HepG2 (cell line): ENCODE data around the gene VPS4A. TPM values are rescaled to one million over a fixed set of nuclear protein-coding genes. Genes with fewer than 3 reads are reported as not detected.

Source experiments
- ATAC-seq: fragments of 200-7000 bp; cut with Tn5 transposase; 3 replicates; pipeline ENCODE4 v1.9.1; 2020; ENCODE audit warnings: mild to moderate bottlenecking, moderate library complexity
- Bru-seq: library from RNA; stranded (reverse); fragments of 400-500 nt; gene quantifications from one replicate; lab custom pipeline; 2021; lab: Mats Ljungman, UMichigan
- BruChase-seq, 2 experiments: library from RNA; stranded (reverse); fragments of 400-500 nt; gene quantifications; one replicate each; lab custom pipeline; 2021; lab: Mats Ljungman, UMichigan
- BruUV-seq: library from RNA; stranded (reverse); fragments of 400-500 nt; replicated peaks from 2 replicates; lab custom pipeline; 2021; lab: Mats Ljungman, UMichigan
- CTCF ChIA-PET: fragments of 300-600 bp; formaldehyde crosslinking; extraction: SDS; loops from one replicate; lab custom pipeline; 2021; ENCODE audit warnings: low total read pairs, inconsistent platforms, low intra/inter-chr PET ratio; lab: Yijun Ruan, JAX
- POLR2A ChIA-PET: fragments of 350-600 bp; sonication (Branson Sonifier 250); formaldehyde crosslinking; loops from one replicate; lab custom pipeline; 2020; ENCODE audit warnings: antibody characterized with exemption, inconsistent platforms; lab: Yijun Ruan, JAX
- DNase-seq: peaks from one replicate; pipeline ENCODE4 v3.0.0-alpha.2; 2015; ENCODE audit warnings: low spot score
- FAIRE-seq: peaks from 3 replicates; lab custom pipeline; 2011; peaks lifted over from hg19 to GRCh38; lab: Jason Lieb, UNC
- H2AFZ ChIP-seq: one replicate; pipeline ENCODE4 v1.6.1; 2011; ENCODE audit warnings: low read length, inconsistent platforms
- H3K27ac ChIP-seq: fragments of 300-600 bp; 3 replicates; pipeline ENCODE4 v1.8.0; 2011; ENCODE audit warnings: mixed run types, mild to moderate bottlenecking, mixed read lengths, low read length, inconsistent platforms; ENCODE audit not compliant: insufficient read depth; ENCODE audit errors: extremely low read length
- H3K27me3 ChIP-seq, 2 experiments: fragments of 200-600 bp in 1 of 2; 2 replicates in 1 of 2; 3 replicates in 1 of 2; pipeline versions ENCODE4 v1.6.0 to v1.8.0; 2011; ENCODE audit warnings: low read length in 2 of 2, mild to moderate bottlenecking in 2 of 2, moderate library complexity in 2 of 2, inconsistent platforms in 1 of 2; ENCODE audit not compliant: insufficient read depth in 2 of 2, control insufficient read depth in 1 of 2
- H3K36me3 ChIP-seq, 2 experiments: fragments of 200-600 bp in 1 of 2; replicated peaks in 1 of 2; 2 replicates in 1 of 2; 3 replicates in 1 of 2; pipeline versions ENCODE4 v1.5.1 to v1.8.0; 2011; ENCODE audit warnings: low read length in 2 of 2, inconsistent platforms in 1 of 2; ENCODE audit not compliant: insufficient read depth in 2 of 2, control insufficient read depth in 1 of 2
- H3K4me1 ChIP-seq: 2 replicates; pipeline ENCODE4 v1.5.1; 2012; ENCODE audit warnings: low read length, inconsistent platforms; ENCODE audit not compliant: insufficient read depth
- H3K4me2 ChIP-seq: 2 replicates; pipeline ENCODE4 v1.6.0; 2011; ENCODE audit warnings: low read depth, low read length, inconsistent platforms
- H3K4me3 ChIP-seq, 3 experiments: fragments of 200-600 bp in 1 of 3; sonication (generic), shearing (Covaris generic) in 1 of 3; replicated peaks in 1 of 3; 2 replicates each; pipeline ENCODE4 v1.5.1; 2011 to 2016; ENCODE audit warnings: low read length in 3 of 3, inconsistent platforms in 2 of 3, low read depth in 2 of 3, mild to moderate bottlenecking in 2 of 3, control low read depth in 1 of 3, mixed read lengths in 1 of 3; ENCODE audit not compliant: insufficient read depth in 1 of 3
- H3K79me2 ChIP-seq: one replicate; pipeline ENCODE4 v1.6.1; 2011; ENCODE audit warnings: low read length, inconsistent platforms; ENCODE audit not compliant: insufficient read depth
- H3K9ac ChIP-seq: 2 replicates; pipeline ENCODE4 v1.6.0; 2011; ENCODE audit warnings: mild to moderate bottlenecking, low read depth, low read length, inconsistent platforms; ENCODE audit not compliant: insufficient read depth
- H3K9me3 ChIP-seq: 2 replicates; pipeline ENCODE4 v1.5.1; 2012; ENCODE audit warnings: mild to moderate bottlenecking, low read length
- H4K20me1 ChIP-seq: 2 replicates; pipeline ENCODE4 v1.6.0; 2011; ENCODE audit warnings: inconsistent platforms, mild to moderate bottlenecking, low read length, moderate library complexity; ENCODE audit not compliant: insufficient read depth
- ARID2 ChIP-seq: sonication (generic); formaldehyde crosslinking; IDR thresholded peaks from 2 replicates; pipeline ENCODE4 v1.8.1; 2022; ENCODE audit warnings: mild to moderate bottlenecking, missing genetic modification reagents, borderline replicate concordance
- CREBL2 ChIP-seq: sonication (generic); formaldehyde crosslinking; IDR thresholded peaks from 2 replicates; pipeline ENCODE4 v1.8.1; 2023; ENCODE audit warnings: missing genetic modification reagents, mild to moderate bottlenecking, borderline replicate concordance
- ELF3 ChIP-seq: IDR thresholded peaks from 2 replicates; pipeline ENCODE4 v1.6.1; 2016; ENCODE audit warnings: missing genetic modification reagents, missing compliant biosample characterization
- PAF1 ChIP-seq: IDR thresholded peaks from 2 replicates; pipeline ENCODE4 v1.6.1; 2016; ENCODE audit warnings: missing genetic modification reagents, missing compliant biosample characterization
- SNAPC5 ChIP-seq: sonication (generic); formaldehyde crosslinking; IDR thresholded peaks from 2 replicates; pipeline ENCODE4 v1.8.1; 2023; ENCODE audit warnings: mild to moderate bottlenecking, missing genetic modification reagents, borderline replicate concordance
- THAP8 ChIP-seq: sonication (generic); formaldehyde crosslinking; IDR thresholded peaks from 2 replicates; pipeline ENCODE4 v1.5.1; 2020; ENCODE audit warnings: missing genetic modification reagents, mild to moderate bottlenecking, borderline replicate concordance
- THRA ChIP-seq: sonication (generic); formaldehyde crosslinking; IDR thresholded peaks from 2 replicates; pipeline ENCODE4 v1.4.0; 2020; ENCODE audit warnings: missing genetic modification reagents, borderline replicate concordance
- ZBTB46 ChIP-seq: sonication (generic); formaldehyde crosslinking; IDR thresholded peaks from 2 replicates; pipeline ENCODE4 v1.4.0; 2020; ENCODE audit warnings: mild to moderate bottlenecking, missing genetic modification reagents, borderline replicate concordance
- ZSCAN21 ChIP-seq: sonication (generic); formaldehyde crosslinking; IDR thresholded peaks from 2 replicates; pipeline ENCODE4 v1.8.0; 2022; ENCODE audit warnings: mild to moderate bottlenecking, missing genetic modification reagents, moderate library complexity, borderline replicate concordance
- WGBS: methylation state at CpG from one replicate; pipeline ENCODE4 v1.1.6; 2017; ENCODE audit warnings: low lambda C conversion rate; 5-methylcytosine and 5-hydroxymethylcytosine counted together
- in situ Hi-C: cut with HindIII; loops from 2 replicates; pipeline ENCODE4 v1.10.0; 2017; ENCODE audit warnings: low pct_unique_long_range_greater_than_20kb; ENCODE audit not compliant: extremely low pct_ligation_motif_present
- intact Hi-C: fragments of 100-400 bp; cut with micrococcal nuclease; formaldehyde crosslinking; loops from one replicate; pipeline ENCODE4 v1.10.0; 2022; ENCODE audit not compliant: unreplicated experiment
- long read RNA-seq, 2 experiments: library from RNA in 1 of 2; library from polyadenylated mRNA in 1 of 2; stranded (forward) in 1 of 2; unstranded in 1 of 2; transcript quantifications; one replicate each; pipeline ENCODE4 v2.0.0, GENCODE V29; 2019 to 2022
- polyA minus RNA-seq, 3 experiments: library from RNA; depleted of rRNA, polyadenylated mRNA; stranded (reverse); fragments of >200 nt; gene quantifications; 2 replicates each; pipeline ENCODE4 v1.2.3, GENCODE V29; 2011; ENCODE audit warnings: low replicate concordance in 1 of 3
- polyA plus RNA-seq, 8 experiments: library from polyadenylated mRNA; depleted of rRNA in 3 of 8; stranded (reverse) in 7 of 8; unstranded in 1 of 8; fragments of >200 nt; fragmentation: Illumina TruSeq in 4 of 8; extraction: Trizol in 4 of 8; gene quantifications; 2 replicates each; pipeline versions ENCODE4 v1.2.1 to v1.2.3, GENCODE V29; 2011 to 2016; ENCODE audit warnings: low read depth in 4 of 8, missing spikeins in 1 of 8, mixed read lengths in 1 of 8; ENCODE audit not compliant: insufficient read depth in 1 of 8
- total RNA-seq, 5 experiments: library from RNA; depleted of rRNA; stranded (reverse); fragments of >200 nt; fragmentation: Illumina TruSeq; extraction: Trizol; gene quantifications; 2 replicates each; pipeline ENCODE4 v1.2.3, GENCODE V29; 2016; ENCODE audit warnings: low read depth in 1 of 5

The VPS4A gene
- total RNA-seq (2016; rRNA removed; fragmentation: Illumina TruSeq; extraction: Trizol) = 21.0 and 27.9 TPM in 2 replicates
- 22.9 and 26.6 TPM in 2 replicates for total RNA-seq (2016; cell fraction: cytosol; rRNA removed; fragmentation: Illumina TruSeq; extraction: Trizol; ENCODE audit: low read depth)
- 20.6 and 26.3 TPM in 2 replicates for total RNA-seq (2016; cell fraction: insoluble cytoplasmic fraction; rRNA removed; fragmentation: Illumina TruSeq; extraction: Trizol)
- 35.0 and 37.1 TPM in 2 replicates for total RNA-seq (2016; cell fraction: membrane; rRNA removed; fragmentation: Illumina TruSeq; extraction: Trizol)
- total RNA-seq (2016; cell fraction: nucleus; rRNA removed; fragmentation: Illumina TruSeq; extraction: Trizol) = 20.1 and 24.2 TPM in 2 replicates
- 13.2 and 15.7 TPM in 2 replicates for polyA plus RNA-seq (2011; rRNA removed)
- polyA plus RNA-seq (2011; cell fraction: cytosol; rRNA removed) = 13.5 TPM in 2 replicates
- 19.8 and 23.6 TPM in 2 replicates for polyA plus RNA-seq (2011; cell fraction: nucleus; rRNA removed)
- polyA plus RNA-seq (2012) = 35.1 and 39.0 TPM in 2 replicates
- 17.7 and 22.9 TPM in 2 replicates for polyA plus RNA-seq (2016; cell fraction: cytosol; fragmentation: Illumina TruSeq; extraction: Trizol; ENCODE audit: low read depth)
- polyA plus RNA-seq (2016; cell fraction: insoluble cytoplasmic fraction; fragmentation: Illumina TruSeq; extraction: Trizol; ENCODE audit: low read depth) = 25.9 and 27.3 TPM in 2 replicates
- 29.1 and 33.5 TPM in 2 replicates for polyA plus RNA-seq (2016; cell fraction: membrane; fragmentation: Illumina TruSeq; extraction: Trizol; ENCODE audit: low read depth)
- 40.5 and 45.1 TPM in 2 replicates for polyA plus RNA-seq (2016; cell fraction: nucleus; fragmentation: Illumina TruSeq; extraction: Trizol; ENCODE audit: insufficient read depth, low read depth)
- 26.2 and 31.9 TPM in 2 replicates for polyA minus RNA-seq (2011; rRNA and poly(A)+ RNA removed; ENCODE audit: low replicate concordance)
- 8.4 and 11.2 TPM in 2 replicates for polyA minus RNA-seq (2011; cell fraction: cytosol; rRNA and poly(A)+ RNA removed)
- polyA minus RNA-seq (2011; cell fraction: nucleus; rRNA and poly(A)+ RNA removed) = 15.3 and 19.3 TPM in 2 replicates
- percentile 64 among the genes with signal in this experiment for Bru-seq, nascent RNA
- BruChase-seq, experiment 1, labeled RNA remaining after a 6-hour chase = percentile 84 among the genes with signal in this experiment
- BruChase-seq, experiment 2, labeled RNA remaining after a 2-hour chase = percentile 71 among the genes with signal in this experiment
- long read RNA-seq, experiment 1, full-length matches to known transcripts = 94 of 120 reads
- long read RNA-seq, experiment 1, partial matches to known transcripts = 15 of 120 reads
- long read RNA-seq, experiment 1, other reads (novel, unspliced or antisense) = 11 of 120 reads
- long read RNA-seq, experiment 2, full-length matches to known transcripts = 53 of 162 reads
- long read RNA-seq, experiment 2, partial matches to known transcripts = 91 of 162 reads
- long read RNA-seq, experiment 2, other reads (novel, unspliced or antisense) = 18 of 162 reads

GRCh38 chr16:69310653-69311532, at the start of gene VPS4A:
VPS4A (plus strand) TSS chr16:69311350; CDS start chr16:69311512, 162 bp downstream.
- TSS peak; percentile 66 for BruUV-seq
- DNase-seq = peak; percentile 92
- peak; percentile 83 for FAIRE-seq
- H3K4me3 ChIP-seq = peak within 1 kb of the TSS; percentile 74 to 96 (median 81)
- H3K79me2 ChIP-seq = peaks cover 24% of the 10 kb centered on the region
- peak within 1 kb of the TSS; percentile 75 for H3K27ac ChIP-seq
- H3K36me3 ChIP-seq = peaks cover 10 to 13% of the 10 kb centered on the region in 2 experiments; a peak in 4 of 5 replicates
- H3K4me1 ChIP-seq = peaks cover 34% of the 10 kb centered on the region
- peak within 1 kb of the TSS; percentile 50 for H2AFZ ChIP-seq
- in situ Hi-C loops = no loop called here
- intact Hi-C loops = loop anchor here (2.0 kb wide), 1 partner anchor 16 kb away; no protein-coding TSS in a partner anchor
- no peaks in the 10 kb centered on the region for H3K27me3 ChIP-seq
- CTCF ChIA-PET = interaction anchor here (1.5 kb wide), 1 partner anchor 28 kb away, joined by 10 read pairs; the partner anchor contains the start of genes COG8 and NIP7
- H3K9ac ChIP-seq = peak within 1 kb of the TSS; percentile 84
- 0 out of 2 replicates have a peak, but pooled peaks cover 4% of the 10 kb centered on the region for H4K20me1 ChIP-seq
- WGBS = 22% methylated on average over 36 of the region's 70 CpGs
- peak; percentile 91 for ATAC-seq
- no peaks in the 10 kb centered on the region for H3K9me3 ChIP-seq
- peak within 1 kb of the TSS; percentile 94 for H3K4me2 ChIP-seq
- POLR2A ChIA-PET = interaction anchor here (0.8 to 3.0 kb wide), 6 partner anchors 13 to 124 kb away, joined by 3 to 16 read pairs (median 4); partner anchors contain the start of genes PDF and SNTB2
- TF ChIP-seq CREBL2 (CRISPR knock-in tag) (peak; percentile 37; the same call in 1 of the 2 replicates), THAP8 (CRISPR knock-in tag) (no peak), ZSCAN21 (CRISPR knock-in tag) (peak; percentile 89), ZBTB46 (CRISPR knock-in tag) (no peak), ARID2 (CRISPR knock-in tag) (no peak), ELF3 (CRISPR knock-in tag) (peak; percentile 63; the same call in 1 of the 2 replicates), THRA (CRISPR knock-in tag) (peak; percentile 56), PAF1 (CRISPR knock-in tag) (no peak), SNAPC5 (CRISPR knock-in tag) (0 out of 2 replicates have a peak, but pooled peaks have one; percentile 58)
